GM12865 (cell line): Measurements from ENCODE around the gene TTC9B.

Experiments
- DNase-seq: peaks from one replicate; pipeline ENCODE4 v3.0.0; 2010; ENCODE audit warnings: low read depth
- H3K4me3 ChIP-seq: 2 replicates; pipeline ENCODE4 v1.5.1; 2011; ENCODE audit warnings: mild to moderate bottlenecking, low read depth, low read length, control low read depth
- CTCF ChIP-seq: IDR thresholded peaks from 2 replicates; pipeline ENCODE4 v1.5.1; 2011; ENCODE audit warnings: low read length, control low read depth, low read depth, inconsistent platforms; ENCODE audit not compliant: insufficient read depth; ENCODE audit errors: missing control alignments

The TTC9B gene

DNA sequence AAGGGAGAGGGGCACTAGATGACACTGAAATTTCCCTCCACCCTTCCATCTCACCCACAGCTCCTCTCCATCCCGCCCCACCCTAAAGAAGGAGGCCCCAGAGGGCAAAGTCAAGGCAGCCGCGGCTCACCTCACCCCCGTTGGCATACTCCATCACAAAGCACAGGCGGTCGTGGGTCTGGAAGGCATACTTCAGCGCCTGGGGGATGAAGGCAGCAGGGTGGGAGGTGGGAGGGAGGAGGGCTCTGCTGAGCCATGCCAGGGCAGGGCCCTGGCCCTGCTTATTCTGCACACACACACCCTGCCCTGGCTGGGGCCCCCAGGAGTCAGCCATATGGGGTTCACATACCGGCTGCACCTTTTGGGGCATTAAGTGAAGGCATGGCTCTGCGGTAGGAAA, 20.6 kb upstream of the TTC9B start:
- DNase-seq, result no peak
- H3K4me3 ChIP-seq, result no peak overlapping the region
- TF ChIP-seq CTCF, result no peak

GRCh38 chr19:40237791-40238190, 19.6 kb upstream of the TTC9B start:
- no peak for TF ChIP-seq CTCF
- DNase-seq, result no peak
- H3K4me3 ChIP-seq, result no peak overlapping the region

DNA sequence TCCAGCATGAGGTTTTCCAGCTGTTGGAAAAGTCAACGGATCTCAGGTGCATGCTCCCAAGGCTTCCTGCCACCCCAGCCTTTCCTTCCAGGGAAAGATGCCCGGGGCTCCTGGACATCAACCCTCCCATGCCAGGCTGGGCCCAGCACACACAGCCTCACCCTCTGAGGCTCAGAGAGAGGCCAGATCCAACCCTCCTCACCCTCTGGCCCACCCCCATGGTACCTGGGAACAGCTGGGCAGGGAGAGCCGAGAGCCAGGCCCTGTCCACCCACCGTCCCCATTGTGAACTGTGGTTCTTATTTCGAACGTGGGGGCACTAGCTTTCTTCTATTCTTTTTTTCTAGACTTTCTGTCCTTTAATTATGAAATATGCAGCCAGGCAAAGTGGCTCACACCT, 18.2 kb upstream of the TTC9B start:
- no peak overlapping the region for H3K4me3 ChIP-seq
- no peak for DNase-seq
- TF ChIP-seq CTCF, result no peak

DNA sequence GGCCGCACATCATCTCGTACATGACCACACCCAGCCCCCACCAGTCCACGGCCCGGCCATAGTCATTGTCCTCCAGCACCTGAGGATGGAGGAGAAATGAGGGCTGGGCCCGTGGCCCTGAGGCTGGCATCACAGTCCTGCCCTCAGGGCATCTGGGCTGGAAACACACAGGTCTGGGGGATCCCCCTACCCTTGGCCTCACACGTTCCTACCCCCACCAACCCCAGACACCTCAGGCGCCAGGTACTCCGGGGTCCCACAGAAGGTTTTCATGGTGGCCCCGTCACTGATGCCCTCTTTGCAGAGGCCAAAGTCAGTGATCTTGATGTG, 17.8 kb upstream of the TTC9B start:
- H3K4me3 ChIP-seq, result no peak overlapping the region
- no peak for DNase-seq
- TF ChIP-seq CTCF, result no peak

DNA sequence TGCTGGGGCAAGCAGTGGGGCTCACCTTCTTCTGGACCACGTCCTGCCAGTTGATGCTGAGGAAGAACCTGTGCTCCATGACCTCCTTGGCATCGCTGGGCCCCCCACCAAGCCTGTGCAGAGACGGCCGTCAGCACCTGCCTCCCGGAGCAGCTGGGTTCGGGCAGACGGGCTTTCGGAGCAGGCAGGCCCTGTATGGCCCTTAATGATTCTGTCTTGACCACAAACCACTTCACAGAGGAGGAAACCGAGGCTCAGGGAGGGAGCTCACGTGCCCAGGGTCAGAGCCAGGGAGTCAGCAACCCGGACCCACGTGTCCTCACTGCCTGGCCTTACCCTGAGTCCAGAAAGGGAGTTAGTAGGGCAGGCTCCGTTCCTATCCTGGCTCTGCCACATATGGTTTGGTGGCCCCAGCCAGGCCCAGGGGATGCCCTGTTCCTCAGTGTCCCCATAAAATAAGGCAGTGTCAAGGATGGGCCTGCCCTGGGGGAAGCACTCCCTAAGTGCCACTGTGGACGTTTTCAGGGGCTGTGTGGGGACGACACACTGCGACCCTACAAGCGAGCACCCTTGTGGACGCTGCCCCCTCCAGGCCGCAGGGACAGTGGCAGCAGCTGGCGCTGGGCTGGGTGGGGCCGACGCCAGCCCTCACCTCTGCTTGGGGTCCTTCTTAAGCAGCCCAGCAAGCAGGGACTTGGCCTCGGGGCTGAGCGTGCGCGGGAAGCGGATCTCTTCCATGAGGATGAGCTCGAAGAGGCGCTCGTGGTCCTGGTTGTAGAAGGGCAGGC, 17.2 kb upstream of the TTC9B start:
- TF ChIP-seq CTCF, result peak; percentile 16
- no peak for DNase-seq
- no peak overlapping the region for H3K4me3 ChIP-seq

DNA sequence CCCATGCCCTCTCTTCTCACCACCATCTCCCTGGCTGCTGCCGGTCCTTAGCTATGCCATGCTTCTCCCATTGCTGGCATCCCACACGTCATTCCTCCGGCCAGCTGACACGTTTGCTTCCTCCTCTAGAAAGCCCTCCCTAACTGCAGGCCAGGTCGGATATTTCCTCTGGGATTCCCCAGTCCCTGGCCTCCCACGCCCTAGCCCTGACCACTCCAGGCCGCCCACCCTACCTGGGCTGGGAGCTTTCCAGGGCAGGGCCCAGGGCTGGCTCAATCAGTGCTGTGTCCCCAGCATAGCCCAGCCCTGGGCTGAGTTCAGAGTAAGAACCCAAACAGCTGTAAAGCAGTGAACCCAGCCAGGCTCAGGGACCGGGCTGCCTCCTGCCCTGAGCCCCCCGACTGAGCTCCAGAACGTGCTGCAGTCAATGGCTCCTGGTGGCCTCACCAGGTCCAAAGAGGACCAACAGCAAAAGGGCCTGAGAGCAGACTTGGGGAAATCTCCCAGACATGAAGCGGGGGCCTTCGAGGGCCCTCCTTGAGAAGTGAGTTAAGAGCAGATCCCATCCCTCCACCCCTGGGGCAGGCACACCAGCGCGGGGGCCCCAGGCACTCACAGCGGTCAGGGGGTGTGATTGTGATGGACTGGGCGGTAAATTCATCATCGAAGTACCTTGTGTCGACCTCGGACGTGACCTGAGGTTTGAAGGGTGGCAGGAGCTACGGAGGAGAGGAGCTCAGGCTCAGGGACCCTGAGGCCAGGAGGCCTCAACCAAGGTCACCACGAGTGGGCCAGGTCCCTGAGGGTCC, 16.4 kb upstream of the TTC9B start:
- no peak overlapping the region for H3K4me3 ChIP-seq
- no peak for TF ChIP-seq CTCF
- no peak for DNase-seq

DNA sequence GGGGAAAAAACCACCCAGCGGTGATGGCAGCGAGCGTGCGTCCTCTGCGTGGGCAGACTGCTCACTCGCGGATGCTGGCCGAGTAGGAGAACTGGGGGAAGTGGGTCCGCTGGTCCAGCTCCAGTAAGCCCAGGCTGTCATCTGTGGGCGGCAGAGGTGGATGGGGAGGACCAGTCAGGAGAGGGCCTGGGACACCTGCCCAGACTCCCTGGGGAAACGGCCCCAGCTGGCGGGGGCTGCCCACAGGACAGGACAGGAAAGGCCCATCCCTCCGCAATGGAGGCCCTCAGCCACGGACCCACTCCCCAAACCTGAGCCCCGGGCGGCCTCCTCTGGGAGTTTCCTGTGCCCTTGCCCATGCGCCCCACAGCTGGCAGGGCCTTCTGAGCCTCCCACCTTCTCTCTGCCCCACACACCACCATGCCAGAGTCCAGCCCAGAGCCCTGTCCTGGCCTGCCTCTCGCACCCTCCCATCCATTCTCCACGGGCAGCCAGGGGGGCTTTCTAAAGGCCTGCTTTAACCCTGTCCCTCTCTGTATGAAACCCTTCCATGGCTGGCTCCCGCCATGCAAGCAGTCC, 15.7 kb upstream of the TTC9B start:
- H3K4me3 ChIP-seq, result no peak overlapping the region
- DNase-seq, result no peak
- TF ChIP-seq CTCF, result no peak
